HG03045 (cell line): Measurements from ENCODE around the gene SLC6A19.

Experiments used
- ATAC-seq: cut with Tn5 transposase; IDR thresholded peaks from one replicate; pipeline ENCODE4 v1.9.1; 2021; ENCODE audit warnings: mild to moderate bottlenecking, moderate library complexity; ENCODE audit not compliant: unreplicated experiment

SLC6A19 gene

GRCh38 chr5:1208221-1208742 lies 6.9 kb downstream of the SLC6A19 start:
- no peak for ATAC-seq

- ATAC-seq, result no peak
Observed at GRCh38 chr5:1208743-1209488, 7.5 kb downstream of the SLC6A19 start.

GRCh38 chr5:1209489-1209852 lies 8.1 kb downstream of the SLC6A19 start:
- ATAC-seq, result no peak

- ATAC-seq, result no peak
Observed at GRCh38 chr5:1209896-1210776, 8.7 kb downstream of the SLC6A19 start.

- ATAC-seq, result no peak
Observed at GRCh38 chr5:1210832-1211251, 9.4 kb downstream of the SLC6A19 start.

- no peak for ATAC-seq
Observed at GRCh38 chr5:1211701-1212100, 10.3 kb downstream of the SLC6A19 start.

- no peak for ATAC-seq
Observed at GRCh38 chr5:1212271-1212670, 10.9 kb downstream of the SLC6A19 start.

GRCh38 chr5:1212881-1213280 lies 11.5 kb downstream of the SLC6A19 start:
- ATAC-seq, result no peak

GRCh38 chr5:1213508-1214162 lies 12.2 kb downstream of the SLC6A19 start:
- no peak for ATAC-seq

GRCh38 chr5:1214163-1214935 lies 13.0 kb downstream of the SLC6A19 start:
- no peak for ATAC-seq

GRCh38 chr5:1214936-1215220 lies 13.5 kb downstream of the SLC6A19 start:
- ATAC-seq, result no peak

GRCh38 chr5:1215320-1216096 lies 14.1 kb downstream of the SLC6A19 start:
- ATAC-seq, result no peak

- ATAC-seq, result no peak
Observed at GRCh38 chr5:1216211-1216917, 15.0 kb downstream of the SLC6A19 start.

- ATAC-seq, result no peak
Observed at GRCh38 chr5:1216918-1217295, 15.5 kb downstream of the SLC6A19 start.

- ATAC-seq, result no peak
Observed at GRCh38 chr5:1217596-1218206, 16.3 kb downstream of the SLC6A19 start.

GRCh38 chr5:1218351-1219080 lies 17.1 kb downstream of the SLC6A19 start:
- no peak for ATAC-seq

GRCh38 chr5:1219098-1219767 lies 17.8 kb downstream of the SLC6A19 start:
- ATAC-seq, result no peak

- no peak for ATAC-seq
Observed at GRCh38 chr5:1219768-1220100, 18.3 kb downstream of the SLC6A19 start.
